Type B pancreatic cell (in vitro differentiated cells): ENCODE results near the gene MEGF11. TPM values are rescaled to one million over a fixed set of nuclear protein-coding genes. Genes with fewer than 3 reads are reported as not detected.

Experiments
- DNase-seq: peaks from one replicate; pipeline ENCODE4 v3.0.0; 2021; ENCODE audit warnings: mixed read lengths; ENCODE audit not compliant: unreplicated experiment; ENCODE audit errors: extremely low spot score
- H3K27ac Mint-ChIP-seq: 2 replicates; pipeline ENCODE4 v1.8.0; 2021; ENCODE audit warnings: mild to moderate bottlenecking, mixed read lengths
- H3K27me3 Mint-ChIP-seq: 2 replicates; pipeline ENCODE4 v1.8.0; 2021; ENCODE audit warnings: mixed read lengths
- H3K36me3 Mint-ChIP-seq: 2 replicates; pipeline ENCODE4 v1.8.0; 2021; ENCODE audit warnings: mixed read lengths
- H3K4me1 Mint-ChIP-seq: one replicate; pipeline ENCODE4 v1.8.0; 2021; ENCODE audit warnings: mixed read lengths; ENCODE audit not compliant: unreplicated experiment
- H3K4me3 Mint-ChIP-seq: 2 replicates; pipeline ENCODE4 v1.8.0; 2021; ENCODE audit warnings: mild to moderate bottlenecking, mixed read lengths
- H3K9me3 Mint-ChIP-seq: 2 replicates; pipeline ENCODE4 v1.8.0; 2021; ENCODE audit warnings: mixed read lengths
- total RNA-seq: library from RNA; stranded (reverse); gene quantifications from 2 replicates; pipeline ENCODE4 v1.2.1, GENCODE V29; 2021; ENCODE audit warnings: low replicate concordance
- TF ChIP-seq, protein P1 (sequence below): fragments of 200-600 bp; sonication (generic); conservative IDR thresholded peaks from 2 replicates; pipeline ENCODE4 v1.5.0; 2021; ENCODE audit warnings: antibody characterized with exemption, mild to moderate bottlenecking

Gene MEGF11
- total RNA-seq, 1 donor from 2014 or later, result 3.3 TPM

- no peak for DNase-seq
- TF ChIP-seq, protein P1, sequence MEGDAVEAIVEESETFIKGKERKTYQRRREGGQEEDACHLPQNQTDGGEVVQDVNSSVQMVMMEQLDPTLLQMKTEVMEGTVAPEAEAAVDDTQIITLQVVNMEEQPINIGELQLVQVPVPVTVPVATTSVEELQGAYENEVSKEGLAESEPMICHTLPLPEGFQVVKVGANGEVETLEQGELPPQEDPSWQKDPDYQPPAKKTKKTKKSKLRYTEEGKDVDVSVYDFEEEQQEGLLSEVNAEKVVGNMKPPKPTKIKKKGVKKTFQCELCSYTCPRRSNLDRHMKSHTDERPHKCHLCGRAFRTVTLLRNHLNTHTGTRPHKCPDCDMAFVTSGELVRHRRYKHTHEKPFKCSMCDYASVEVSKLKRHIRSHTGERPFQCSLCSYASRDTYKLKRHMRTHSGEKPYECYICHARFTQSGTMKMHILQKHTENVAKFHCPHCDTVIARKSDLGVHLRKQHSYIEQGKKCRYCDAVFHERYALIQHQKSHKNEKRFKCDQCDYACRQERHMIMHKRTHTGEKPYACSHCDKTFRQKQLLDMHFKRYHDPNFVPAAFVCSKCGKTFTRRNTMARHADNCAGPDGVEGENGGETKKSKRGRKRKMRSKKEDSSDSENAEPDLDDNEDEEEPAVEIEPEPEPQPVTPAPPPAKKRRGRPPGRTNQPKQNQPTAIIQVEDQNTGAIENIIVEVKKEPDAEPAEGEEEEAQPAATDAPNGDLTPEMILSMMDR, result no peak
- H3K4me1 Mint-ChIP-seq, result peaks cover 11% of the 10 kb centered on the region
- H3K27ac Mint-ChIP-seq, result no peak overlapping the region
- no peaks in the 10 kb centered on the region for H3K36me3 Mint-ChIP-seq
- no peak overlapping the region for H3K4me3 Mint-ChIP-seq
- H3K27me3 Mint-ChIP-seq, result peaks cover 36% of the 10 kb centered on the region
- no peaks in the 10 kb centered on the region for H3K9me3 Mint-ChIP-seq
Observed at GRCh38 chr15:66163553-66163952, 90.0 kb downstream of the MEGF11 start.

DNA sequence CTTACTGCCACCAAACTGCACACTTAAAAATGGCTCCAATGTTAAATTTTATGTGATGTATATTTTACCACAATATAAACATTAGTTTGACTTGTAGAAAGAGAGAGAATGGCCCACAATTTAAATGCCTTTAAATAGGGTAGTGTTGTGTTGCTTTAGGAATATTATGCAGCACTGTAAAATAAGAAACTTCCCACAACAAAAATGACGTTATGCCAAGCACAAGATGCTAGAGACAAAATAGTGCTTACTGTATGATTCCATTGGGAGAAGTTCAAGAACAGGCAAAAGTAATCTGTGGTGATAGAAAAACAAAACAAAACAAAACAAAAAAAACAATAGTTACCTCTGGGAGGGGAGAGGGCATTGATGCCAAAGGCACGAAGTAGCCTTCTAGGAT, 91.3 kb downstream of the MEGF11 start:
- Mint-ChIP-seq H3K9me3 (no peaks in the 10 kb centered on the region), H3K27me3 (peaks cover 39% of the 10 kb centered on the region)
- no peak for DNase-seq

DNA sequence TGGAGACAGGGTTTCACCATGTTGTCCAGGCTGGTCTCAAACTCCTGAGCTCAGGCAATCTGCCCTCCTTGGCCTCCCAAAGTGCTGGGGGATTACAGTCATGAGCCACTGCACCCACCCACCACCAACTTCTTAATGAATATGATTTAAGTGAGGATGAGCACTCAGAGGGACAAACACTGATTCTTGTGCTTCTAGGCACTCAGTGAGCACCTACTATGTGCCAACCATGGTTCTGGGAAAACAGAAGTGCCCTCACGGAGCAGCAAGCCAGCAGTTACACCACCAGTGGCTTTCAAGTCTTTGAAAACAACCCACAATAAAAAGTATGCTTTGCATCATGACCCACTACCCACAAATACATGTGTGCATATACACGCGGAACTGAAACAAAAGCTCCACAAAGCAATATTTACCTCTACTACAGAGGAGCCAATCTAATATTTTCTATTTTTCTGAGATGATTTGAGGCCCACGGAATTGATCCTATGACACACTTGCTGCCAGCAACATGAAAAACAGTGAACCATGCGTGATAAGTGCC, 91.9 kb downstream of the MEGF11 start:
- Mint-ChIP-seq H3K27me3 (peaks cover 45% of the 10 kb centered on the region), H3K4me1 (peaks cover 8% of the 10 kb centered on the region), H3K9me3 (no peaks in the 10 kb centered on the region), H3K36me3 (no peaks in the 10 kb centered on the region), H3K27ac (no peak overlapping the region), H3K4me3 (no peak overlapping the region)
- DNase-seq, result no peak
- TF ChIP-seq, protein P1, result no peak

More for the DNA sequence above, 91.3 kb downstream of the MEGF11 start:
- TF ChIP-seq, protein P1, result no peak
- H3K27ac Mint-ChIP-seq, result no peak overlapping the region
- H3K4me1 Mint-ChIP-seq, result peaks cover 8% of the 10 kb centered on the region
- H3K36me3 Mint-ChIP-seq, result no peaks in the 10 kb centered on the region
- H3K4me3 Mint-ChIP-seq, result no peak overlapping the region

DNA sequence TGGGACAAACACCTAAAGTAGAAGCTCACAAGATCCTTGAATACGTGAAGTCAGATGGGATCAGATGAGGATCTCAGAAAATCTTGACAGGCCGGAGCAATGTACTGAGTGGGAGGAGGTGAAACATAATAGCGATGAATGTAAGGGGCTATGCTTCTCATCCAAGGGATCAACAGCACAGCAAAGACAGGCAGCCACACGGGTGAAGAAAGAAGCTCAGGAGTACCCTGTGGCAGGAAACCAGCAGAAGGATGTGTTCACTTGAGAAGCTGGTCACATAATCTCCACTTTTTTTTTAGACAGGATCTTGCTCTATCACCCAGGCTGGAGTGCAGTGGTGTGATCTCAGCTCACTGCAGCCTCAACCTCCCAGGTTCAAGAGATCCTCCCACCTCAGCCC, 92.4 kb downstream of the MEGF11 start:
- H3K27ac Mint-ChIP-seq, result no peak overlapping the region
- TF ChIP-seq, protein P1, result no peak
- no peaks in the 10 kb centered on the region for H3K36me3 Mint-ChIP-seq
- H3K9me3 Mint-ChIP-seq, result no peaks in the 10 kb centered on the region
- H3K4me3 Mint-ChIP-seq, result no peak overlapping the region
- peaks cover 3% of the 10 kb centered on the region for H3K4me1 Mint-ChIP-seq
- no peak for DNase-seq
- H3K27me3 Mint-ChIP-seq, result peaks cover 44% of the 10 kb centered on the region

DNA sequence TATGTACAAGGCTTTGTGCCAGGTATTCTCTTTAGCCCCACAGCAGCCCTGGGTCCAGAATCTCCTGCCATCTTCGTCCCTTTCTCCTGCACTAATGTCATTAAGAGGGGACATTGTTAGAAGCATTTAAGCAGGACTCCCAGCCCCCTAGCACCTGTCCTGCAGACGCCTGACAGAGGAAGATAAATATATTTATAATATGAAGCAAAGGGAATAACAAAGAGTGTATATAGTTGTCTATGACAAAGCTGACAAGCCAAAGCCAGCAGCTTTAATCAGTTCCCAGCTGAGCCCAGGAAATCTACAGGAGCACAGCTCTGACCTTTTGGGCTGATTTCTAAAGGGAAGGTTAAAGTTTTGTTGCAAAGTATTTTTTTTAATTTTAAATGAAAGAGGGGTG, 96.0 kb downstream of the MEGF11 start:
- TF ChIP-seq, protein P1, result no peak
- Mint-ChIP-seq H3K9me3 (no peaks in the 10 kb centered on the region), H3K27ac (no peak overlapping the region), H3K4me1 (peaks cover 5% of the 10 kb centered on the region), H3K36me3 (no peaks in the 10 kb centered on the region), H3K27me3 (peaks cover 47% of the 10 kb centered on the region), H3K4me3 (no peak overlapping the region)
- no peak for DNase-seq
